CD4-positive, alpha-beta T cell treated with Interleukin-15 for 1 hour (primary cell): ENCODE results near the gene SLC22A23.

Source experiments
- DNase-seq: peaks from one replicate; pipeline ENCODE4 v3.0.0-alpha.2; 2020

The SLC22A23 gene

GRCh38 chr6:3314621-3315467, 142.0 kb downstream of the SLC22A23 start:
- no peak for DNase-seq

- DNase-seq = no peak
These were observed 142.7 kb downstream of the SLC22A23 start for GRCh38 chr6:3314176-3314575.

DNA sequence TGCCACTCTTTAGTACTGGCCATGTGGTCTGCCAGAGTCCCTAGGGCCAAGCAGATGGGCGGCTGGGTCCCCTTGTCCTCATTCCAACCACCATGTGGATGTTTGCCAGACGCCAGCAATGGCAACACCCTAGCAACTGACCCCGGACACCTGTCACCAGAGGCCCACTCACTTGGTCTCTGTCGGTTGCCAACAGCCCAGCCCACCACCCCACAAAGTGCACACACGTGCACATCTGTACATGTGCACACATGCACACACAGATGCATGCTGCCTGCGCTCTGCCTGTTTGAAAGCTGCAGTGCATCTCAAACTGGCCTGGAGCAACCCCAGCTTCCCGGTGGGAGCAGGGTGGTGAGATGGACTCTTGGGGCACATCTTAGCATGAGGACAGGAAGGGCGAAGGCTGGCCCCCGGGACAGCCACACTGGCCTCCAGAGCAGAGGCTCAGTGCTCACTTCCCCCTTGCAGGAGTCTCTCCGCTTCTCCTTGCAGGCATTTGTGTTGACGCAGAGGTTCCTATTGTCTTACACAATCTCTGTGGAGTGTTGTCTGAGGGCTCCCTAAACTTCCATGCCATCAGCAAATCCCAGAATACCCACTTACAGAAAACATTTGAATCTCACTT, 144.1 kb downstream of the SLC22A23 start:
- no peak for DNase-seq

GRCh38 chr6:3311826-3312225, 145.0 kb downstream of the SLC22A23 start:
- no peak for DNase-seq

- no peak for DNase-seq
These were observed 146.1 kb downstream of the SLC22A23 start for GRCh38 chr6:3310703-3311102.

GRCh38 chr6:3310051-3310448, 146.8 kb downstream of the SLC22A23 start:
- no peak for DNase-seq

DNA sequence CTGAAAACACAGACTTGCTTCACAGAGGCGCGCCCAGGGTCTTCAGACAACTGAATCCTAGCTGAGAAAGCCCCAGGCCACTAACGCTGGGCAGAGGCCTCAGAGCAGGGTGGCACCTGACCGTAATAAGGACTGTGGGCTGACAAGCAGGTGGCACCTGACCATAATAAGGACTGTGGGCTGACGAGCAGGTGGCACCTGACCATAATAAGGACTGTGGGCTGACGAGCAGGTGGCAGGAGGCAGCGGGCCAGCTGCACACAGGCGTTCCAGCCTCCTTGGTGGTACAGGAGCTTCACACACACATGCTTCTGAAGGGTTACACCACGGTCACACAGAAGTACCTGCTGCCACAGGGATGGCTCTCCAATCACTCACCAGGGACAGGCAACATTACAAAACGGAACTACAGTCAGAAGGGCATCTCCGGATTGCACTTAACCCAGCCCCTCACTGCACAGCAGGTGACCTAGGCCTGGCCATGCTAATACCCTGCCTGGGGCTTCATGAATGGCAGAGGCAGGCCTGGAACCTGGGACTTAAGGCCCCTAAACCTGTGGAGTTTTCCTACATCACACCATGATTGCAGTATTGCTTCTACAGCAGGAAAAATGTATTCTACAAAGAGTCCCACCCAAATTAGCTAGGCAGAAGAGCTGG, 147.3 kb downstream of the SLC22A23 start:
- no peak for DNase-seq

DNA sequence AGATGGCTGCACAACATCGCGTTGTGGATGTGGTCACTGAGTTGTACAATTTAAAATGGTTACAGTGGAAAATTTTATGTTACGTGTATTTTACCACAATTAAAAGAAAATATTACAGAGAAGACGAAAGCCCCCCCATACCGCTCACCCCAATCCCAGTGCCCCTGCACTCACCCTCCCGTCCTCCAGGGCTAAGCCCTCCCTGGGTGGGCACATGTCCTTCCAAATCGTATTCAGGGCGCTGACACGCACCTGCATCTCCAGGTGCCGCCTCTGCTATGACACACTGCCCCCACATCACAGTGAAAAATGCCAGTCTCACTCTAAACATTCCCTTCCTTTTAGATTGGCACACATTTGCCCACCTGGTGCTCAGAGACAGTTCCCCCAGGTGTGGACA, 148.7 kb downstream of the SLC22A23 start:
- DNase-seq = no peak

GRCh38 chr6:3307436-3307835, 149.4 kb downstream of the SLC22A23 start:
- DNase-seq = no peak

GRCh38 chr6:3306848-3307247, 150.0 kb downstream of the SLC22A23 start:
- DNase-seq = no peak

GRCh38 chr6:3305831-3306230, 151.0 kb downstream of the SLC22A23 start:
- DNase-seq = no peak

DNA sequence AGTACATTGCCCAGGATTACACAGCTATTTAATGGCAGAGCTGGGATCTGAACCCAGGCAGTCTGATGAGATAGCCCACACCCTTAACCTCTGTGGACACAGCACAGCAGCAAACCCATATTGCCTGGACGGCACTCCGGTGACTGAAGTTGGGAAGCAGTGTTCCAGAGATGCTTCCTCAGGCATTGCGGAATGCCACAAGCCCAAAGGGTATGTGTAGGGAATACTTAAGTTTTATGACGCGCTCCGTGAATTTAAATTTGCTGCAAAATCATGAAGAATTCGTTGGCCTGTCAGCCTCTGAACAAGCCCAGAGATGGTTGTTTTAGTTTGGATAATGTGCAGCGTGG, 151.7 kb downstream of the SLC22A23 start:
- DNase-seq = no peak

- DNase-seq = no peak
These were observed 152.2 kb downstream of the SLC22A23 start for GRCh38 chr6:3304500-3305215.

DNA sequence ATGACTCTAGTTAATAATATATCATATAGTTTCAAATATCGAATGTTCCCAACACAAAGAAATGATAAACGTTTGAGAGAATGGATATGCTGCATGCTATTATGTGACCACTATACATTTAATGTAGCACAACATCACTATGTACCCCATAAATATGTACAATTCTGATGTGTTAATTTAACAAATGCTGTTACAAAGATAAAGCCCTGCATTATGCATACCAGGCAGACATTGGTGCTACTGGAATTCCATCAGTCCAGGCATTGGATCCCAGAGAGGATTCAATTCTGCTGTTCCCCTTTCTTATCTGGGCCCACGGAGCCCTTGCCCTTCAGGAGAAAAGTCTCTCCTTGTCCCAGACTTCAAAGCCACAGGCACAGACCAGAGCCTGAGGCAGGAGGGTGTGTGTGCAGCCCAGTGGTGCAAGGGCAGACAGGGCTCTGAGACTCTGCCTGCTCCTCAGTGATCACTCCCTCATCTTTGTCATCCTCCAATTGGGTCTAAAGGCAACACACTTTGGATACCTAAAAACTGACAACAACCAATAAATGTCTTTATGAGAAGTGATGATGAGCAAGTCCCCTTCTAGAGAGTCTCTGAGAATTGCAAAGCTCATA, 152.9 kb downstream of the SLC22A23 start:
- no peak for DNase-seq

- no peak for DNase-seq
These were observed 155.3 kb downstream of the SLC22A23 start for GRCh38 chr6:3301506-3301905.

DNA sequence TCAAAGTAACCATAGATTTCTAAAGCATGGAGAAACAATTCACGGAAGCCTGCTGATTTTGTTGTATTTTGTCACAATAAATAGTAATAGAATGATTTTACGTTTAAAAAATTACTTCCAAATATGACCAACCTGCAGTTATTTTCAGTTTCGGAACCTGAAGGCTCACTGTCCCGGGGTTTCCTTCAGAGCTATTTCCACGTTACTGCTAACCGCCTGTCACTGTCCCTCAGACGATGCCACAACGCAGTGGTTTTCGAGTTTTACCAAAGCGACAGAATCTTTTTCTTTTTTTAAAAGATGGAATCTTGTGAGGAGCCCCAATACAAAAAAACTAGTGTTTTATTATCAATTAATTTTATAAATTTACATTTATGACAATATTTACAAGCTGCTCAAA, 157.6 kb downstream of the SLC22A23 start:
- DNase-seq = no peak

DNA sequence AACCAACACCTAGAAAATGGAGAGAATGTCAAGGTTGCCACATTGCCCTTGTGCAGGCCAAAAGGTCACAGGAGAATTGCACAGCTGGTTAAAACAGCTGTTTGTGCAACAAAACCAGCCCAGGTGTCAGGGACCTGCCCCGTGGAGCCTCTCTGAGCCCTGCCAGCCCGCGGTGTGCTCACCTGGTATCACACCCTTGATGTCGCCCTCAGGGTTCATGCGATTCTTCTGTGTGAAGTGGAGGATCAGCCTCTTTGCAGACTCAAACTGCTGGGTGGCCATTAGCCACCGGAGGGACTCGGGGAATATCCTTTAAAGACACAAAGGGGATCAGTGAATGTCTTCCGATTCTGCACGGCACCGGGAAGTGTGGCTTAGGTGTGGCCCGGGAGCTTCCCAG, 158.9 kb downstream of the SLC22A23 start:
- DNase-seq = no peak

- DNase-seq = no peak
These were observed 159.8 kb downstream of the SLC22A23 start for GRCh38 chr6:3297006-3297405.

GRCh38 chr6:3296537-3296936, 160.3 kb downstream of the SLC22A23 start:
- no peak for DNase-seq

DNA sequence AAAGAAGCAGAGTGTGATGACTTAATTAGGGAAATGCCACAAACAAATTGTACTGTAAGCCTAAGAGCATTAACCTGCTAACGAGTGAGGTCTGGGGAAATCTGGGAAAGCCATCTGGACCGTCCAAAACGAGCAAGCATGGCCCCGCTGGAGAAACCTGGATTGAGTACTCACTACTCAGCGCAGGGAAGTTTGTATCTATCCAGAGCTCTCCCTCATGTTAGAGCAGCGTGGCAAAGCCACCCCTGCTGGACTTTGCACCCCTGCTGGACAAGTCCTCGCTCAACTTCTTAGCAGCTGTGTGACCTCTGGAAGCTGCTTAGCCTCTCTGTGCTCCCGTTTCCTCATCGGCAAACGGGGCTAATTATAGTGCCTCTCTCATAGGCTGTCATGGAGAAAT, 160.8 kb downstream of the SLC22A23 start:
- DNase-seq = no peak

GRCh38 chr6:3294921-3295871, 161.7 kb downstream of the SLC22A23 start:
- no peak for DNase-seq

GRCh38 chr6:3294396-3294795, 162.5 kb downstream of the SLC22A23 start:
- DNase-seq = no peak
